Renal pelvis (tissue), 4 donors: ENCODE results near the gene SKIDA1. TPM values are rescaled to one million over a fixed set of nuclear protein-coding genes. Genes with fewer than 3 reads are reported as not detected.
A peak's percentile ranks its signal among the peaks of the same experiment; 100 is the strongest.

Experiments used
- DNase-seq: peaks from one replicate; pipeline ENCODE4 v3.0.0-alpha.2; 2013
- polyA plus RNA-seq, 3 donors: library from polyadenylated mRNA; unstranded; fragments of 120-200 nt; gene quantifications; one replicate each; pipeline ENCODE4 v1.2.1, GENCODE V29; 2013; ENCODE audit not compliant: insufficient read length in 3 of 3

The SKIDA1 gene
- polyA plus RNA-seq, 3 donors: 11.8 to 14.4 (median 13.6) TPM

- DNase-seq: no peak
Observed at GRCh38 chr10:21530168-21530567, 4.7 kb upstream of the SKIDA1 start.

- DNase-seq: no peak
Observed at GRCh38 chr10:21529032-21529910, 3.8 kb upstream of the SKIDA1 start.

- DNase-seq: no peak
Observed at GRCh38 chr10:21528236-21529031, 3.0 kb upstream of the SKIDA1 start.

- DNase-seq: no peak
Observed at GRCh38 chr10:21527598-21528235, 2.2 kb upstream of the SKIDA1 start.

GRCh38 chr10:21526860-21527597 lies 1.5 kb upstream of the SKIDA1 start:
- no peak for DNase-seq

GRCh38 chr10:21526188-21526859 lies 842 bp upstream of the SKIDA1 start:
- peak; percentile 94 for DNase-seq

GRCh38 chr10:21524526-21525366 lies 736 bp downstream of the SKIDA1 start:
- no peak for DNase-seq

- no peak for DNase-seq
Observed at GRCh38 chr10:21524131-21524525, 1.4 kb downstream of the SKIDA1 start.

GRCh38 chr10:21523557-21524008 lies 1.9 kb downstream of the SKIDA1 start:
- no peak for DNase-seq

GRCh38 chr10:21522631-21523406 lies 2.7 kb downstream of the SKIDA1 start:
- peak; percentile 31 for DNase-seq

GRCh38 chr10:21521751-21522533 lies 3.5 kb downstream of the SKIDA1 start:
- DNase-seq: no peak

GRCh38 chr10:21520949-21521348 lies 4.5 kb downstream of the SKIDA1 start:
- no peak for DNase-seq

GRCh38 chr10:21520509-21520908 lies 5.0 kb downstream of the SKIDA1 start:
- DNase-seq: peak; percentile 10

- DNase-seq: peak; percentile 48
Observed at GRCh38 chr10:21519941-21520436, 5.5 kb downstream of the SKIDA1 start.

GRCh38 chr10:21519397-21519933 lies 6.0 kb downstream of the SKIDA1 start:
- DNase-seq: peak; percentile 12

- DNase-seq: peak; percentile 42
Observed at GRCh38 chr10:21518641-21519396, 6.7 kb downstream of the SKIDA1 start.

GRCh38 chr10:21518149-21518640 lies 7.3 kb downstream of the SKIDA1 start:
- DNase-seq: peak; percentile 90
